Measurements from ENCODE around the gene YIPF5. TPM values are rescaled to one million over a fixed set of nuclear protein-coding genes. Genes with fewer than 3 reads are reported as not detected.

Gene YIPF5
- total RNA-seq, 3 donors from 2014 or later = 45.9 to 53.6 (median 53.5) TPM

DNA sequence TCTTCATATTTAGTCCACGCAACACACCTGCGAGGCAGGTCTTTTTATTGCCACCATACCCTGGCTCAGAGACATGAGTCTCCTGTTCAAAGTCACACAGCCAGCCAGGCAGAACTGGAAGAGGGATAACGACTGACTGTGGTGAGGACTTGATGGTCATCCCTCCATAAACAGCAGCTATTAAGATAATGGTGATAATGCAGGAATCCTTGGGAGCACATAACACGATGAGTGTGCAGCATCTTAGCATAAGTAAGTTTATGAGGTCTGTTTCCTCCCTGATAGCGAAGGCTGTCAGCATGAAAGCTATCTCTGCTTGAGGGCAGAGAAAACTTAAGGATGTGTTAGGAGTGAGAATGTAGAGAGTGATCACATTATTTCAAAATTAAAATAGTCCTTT is 31.1 kb upstream of the YIPF5 start:
- ATAC-seq = no peak
- DNase-seq = no peak
- Histone ChIP-seq H3K4me3 (no peak overlapping the region), H3K36me3 (ENCODE audit: low read depth) (no peaks in the 10 kb centered on the region), H3K9me3 (no peaks in the 10 kb centered on the region), H3K4me1 (ENCODE audit: low read depth) (no peaks in the 10 kb centered on the region)
- intact Hi-C loops (cut with DNase I, micrococcal nuclease) = loop anchor here in 1 of 2 donors (5.0 kb wide), 1 partner anchor 1036 kb away; no protein-coding TSS in a partner anchor
- TF ChIP-seq, protein P1, sequence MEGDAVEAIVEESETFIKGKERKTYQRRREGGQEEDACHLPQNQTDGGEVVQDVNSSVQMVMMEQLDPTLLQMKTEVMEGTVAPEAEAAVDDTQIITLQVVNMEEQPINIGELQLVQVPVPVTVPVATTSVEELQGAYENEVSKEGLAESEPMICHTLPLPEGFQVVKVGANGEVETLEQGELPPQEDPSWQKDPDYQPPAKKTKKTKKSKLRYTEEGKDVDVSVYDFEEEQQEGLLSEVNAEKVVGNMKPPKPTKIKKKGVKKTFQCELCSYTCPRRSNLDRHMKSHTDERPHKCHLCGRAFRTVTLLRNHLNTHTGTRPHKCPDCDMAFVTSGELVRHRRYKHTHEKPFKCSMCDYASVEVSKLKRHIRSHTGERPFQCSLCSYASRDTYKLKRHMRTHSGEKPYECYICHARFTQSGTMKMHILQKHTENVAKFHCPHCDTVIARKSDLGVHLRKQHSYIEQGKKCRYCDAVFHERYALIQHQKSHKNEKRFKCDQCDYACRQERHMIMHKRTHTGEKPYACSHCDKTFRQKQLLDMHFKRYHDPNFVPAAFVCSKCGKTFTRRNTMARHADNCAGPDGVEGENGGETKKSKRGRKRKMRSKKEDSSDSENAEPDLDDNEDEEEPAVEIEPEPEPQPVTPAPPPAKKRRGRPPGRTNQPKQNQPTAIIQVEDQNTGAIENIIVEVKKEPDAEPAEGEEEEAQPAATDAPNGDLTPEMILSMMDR (IDR thresholded peaks at IDR 0.05) = no peak

DNA sequence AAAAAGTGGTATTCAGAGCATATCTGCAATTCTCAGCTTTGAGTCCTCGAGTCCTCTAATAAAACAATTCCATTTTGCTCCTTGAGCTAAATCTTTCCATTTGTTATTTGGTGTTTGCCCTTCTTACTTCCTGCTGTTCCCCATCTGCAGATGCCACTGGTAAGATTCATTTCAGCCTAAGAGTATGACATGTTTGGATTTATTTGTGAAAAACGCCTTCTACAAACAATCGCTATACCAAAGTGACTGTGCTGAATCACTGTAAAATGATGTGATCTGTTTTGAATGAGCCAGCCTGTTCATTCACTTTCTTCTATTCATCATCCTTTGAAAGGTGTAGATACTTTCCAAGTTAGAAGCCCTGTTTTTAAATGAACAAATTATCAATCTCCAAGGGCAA is 27.9 kb upstream of the YIPF5 start:
- Histone ChIP-seq H3K4me1 (ENCODE audit: low read depth) (no peaks in the 10 kb centered on the region), H3K36me3 (ENCODE audit: low read depth) (no peaks in the 10 kb centered on the region), H3K9me3 (no peaks in the 10 kb centered on the region), H3K4me3 (no peak overlapping the region)
- intact Hi-C loops (cut with DNase I, micrococcal nuclease) = no loop called here
- TF ChIP-seq, protein P1 (IDR thresholded peaks at IDR 0.05) = no peak
- DNase-seq (no peak), ATAC-seq (peak; percentile 55)

GRCh38 chr5:144196612-144197011 is 26.2 kb upstream of the YIPF5 start:
- TF ChIP-seq, protein P1 (IDR thresholded peaks at IDR 0.05) = no peak
- Histone ChIP-seq H3K36me3 (ENCODE audit: low read depth) (no peaks in the 10 kb centered on the region), H3K4me1 (ENCODE audit: low read depth) (no peaks in the 10 kb centered on the region), H3K9me3 (no peaks in the 10 kb centered on the region), H3K4me3 (no peak overlapping the region)
- intact Hi-C loops (cut with DNase I, micrococcal nuclease) = no loop called here
- no peak for DNase-seq
- no peak for ATAC-seq

DNA sequence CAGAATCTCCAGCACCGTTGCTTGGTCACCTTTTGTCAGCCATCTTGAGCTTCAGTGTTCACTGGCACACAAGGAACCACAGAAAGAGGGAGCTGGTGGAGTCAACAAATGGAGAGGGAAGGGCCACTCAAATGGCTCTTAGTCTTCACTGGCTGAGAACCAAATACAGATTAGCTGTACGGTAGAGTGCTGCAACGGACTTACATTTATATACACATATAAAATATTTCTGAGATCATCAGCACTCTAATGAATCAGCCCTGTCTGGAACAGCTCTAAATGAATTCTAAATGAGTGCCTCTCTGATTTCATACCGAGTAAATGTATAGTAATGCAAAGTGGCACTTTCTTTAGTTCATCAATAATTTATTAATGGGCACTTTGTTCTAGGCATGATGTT is 25.0 kb upstream of the YIPF5 start:
- ATAC-seq (no peak), DNase-seq (no peak)
- Histone ChIP-seq H3K36me3 (ENCODE audit: low read depth) (no peaks in the 10 kb centered on the region), H3K4me3 (no peak overlapping the region), H3K9me3 (no peaks in the 10 kb centered on the region), H3K4me1 (ENCODE audit: low read depth) (no peaks in the 10 kb centered on the region)
- intact Hi-C loops (cut with DNase I, micrococcal nuclease) = no loop called here
- TF ChIP-seq, protein P1 (IDR thresholded peaks at IDR 0.05) = no peak

GRCh38 chr5:144194144-144194543 is 23.7 kb upstream of the YIPF5 start:
- Histone ChIP-seq H3K4me1 (ENCODE audit: low read depth) (no peaks in the 10 kb centered on the region), H3K9me3 (no peaks in the 10 kb centered on the region), H3K36me3 (ENCODE audit: low read depth) (no peaks in the 10 kb centered on the region), H3K4me3 (no peak overlapping the region)
- intact Hi-C loops (cut with DNase I, micrococcal nuclease) = no loop called here
- DNase-seq (no peak), ATAC-seq (no peak)
- TF ChIP-seq, protein P1 (IDR thresholded peaks at IDR 0.05) = no peak

GRCh38 chr5:144192661-144193060 is 22.2 kb upstream of the YIPF5 start:
- Histone ChIP-seq H3K36me3 (ENCODE audit: low read depth) (no peaks in the 10 kb centered on the region), H3K9me3 (no peaks in the 10 kb centered on the region), H3K4me1 (ENCODE audit: low read depth) (peaks cover 8% of the 10 kb centered on the region), H3K4me3 (no peak overlapping the region)
- ATAC-seq = no peak
- intact Hi-C loops (cut with DNase I, micrococcal nuclease) = no loop called here
- TF ChIP-seq, protein P1 (IDR thresholded peaks at IDR 0.05) = no peak
- DNase-seq = no peak

All from mucosa of descending colon (tissue), 3 donors.